Caco-2 (cell line): Measurements from ENCODE around the gene TADA2B. TPM values are rescaled to one million over a fixed set of nuclear protein-coding genes. Genes with fewer than 3 reads are reported as not detected.

ENCODE experiments used
- BruUV-seq: library from RNA; stranded (reverse); fragments of 400-500 nt; replicated peaks from 2 replicates; lab custom pipeline; 2021; lab: Mats Ljungman, UMichigan
- CTCF ChIA-PET: fragments of 300-600 bp; sonication (Branson Sonifier 250); formaldehyde crosslinking; loops from one replicate; lab custom pipeline; 2022; ENCODE audit warnings: antibody characterized with exemption; lab: Charles Lee
- POLR2A ChIA-PET: fragments of 300-600 bp; sonication (Branson Sonifier 250); formaldehyde crosslinking; loops from one replicate; lab custom pipeline; 2022; ENCODE audit warnings: antibody characterized with exemption; lab: Charles Lee
- DNase-seq, 2 experiments: peaks; one replicate each; pipeline versions ENCODE4 v3.0.0 to v3.0.0-alpha.2; 2020 to 2022
- H3K27me3 ChIP-seq: replicated peaks from 2 replicates; pipeline ENCODE4 v1.6.0; 2011; ENCODE audit warnings: low read length; ENCODE audit not compliant: control insufficient read depth, insufficient read depth
- H3K36me3 ChIP-seq: 2 replicates; pipeline ENCODE4 v1.5.1; 2011; ENCODE audit warnings: low read length; ENCODE audit not compliant: control insufficient read depth, insufficient read depth
- H3K4me1 ChIP-seq: fragments of 250-450 bp; sonication (Bioruptor Pico); 2 replicates; pipeline ENCODE4 v1.5.1; 2020; ENCODE audit warnings: mild to moderate bottlenecking
- H3K4me3 ChIP-seq: 2 replicates; pipeline ENCODE4 v1.5.1; 2011; ENCODE audit warnings: low read depth, mild to moderate bottlenecking, control low read depth, low read length
- H3K9me3 ChIP-seq: fragments of 250-450 bp; sonication (Bioruptor Pico); 2 replicates; pipeline ENCODE4 v1.5.1; 2020; ENCODE audit warnings: mild to moderate bottlenecking, moderate library complexity
- H3K27ac Mint-ChIP-seq: one replicate; pipeline ENCODE4 v1.8.0; 2022; ENCODE audit warnings: mixed read lengths; ENCODE audit not compliant: unreplicated experiment
- H3K27me3 Mint-ChIP-seq: one replicate; pipeline ENCODE4 v1.8.0; 2022; ENCODE audit warnings: mixed read lengths; ENCODE audit not compliant: insufficient read depth, unreplicated experiment
- H3K36me3 Mint-ChIP-seq: one replicate; pipeline ENCODE4 v1.8.0; 2022; ENCODE audit warnings: mild to moderate bottlenecking, mixed read lengths; ENCODE audit not compliant: insufficient read depth, unreplicated experiment
- H3K4me1 Mint-ChIP-seq: one replicate; pipeline ENCODE4 v1.8.0; 2022; ENCODE audit warnings: low read depth, mixed read lengths; ENCODE audit not compliant: unreplicated experiment
- H3K4me3 Mint-ChIP-seq: one replicate; pipeline ENCODE4 v1.8.0; 2022; ENCODE audit warnings: mild to moderate bottlenecking, moderate library complexity, mixed read lengths; ENCODE audit not compliant: unreplicated experiment
- H3K9me3 Mint-ChIP-seq: one replicate; pipeline ENCODE4 v1.8.0; 2022; ENCODE audit warnings: mixed read lengths; ENCODE audit not compliant: unreplicated experiment
- CTCF ChIP-seq, 2 experiments: fragments of 200-600 bp in 1 of 2; IDR thresholded peaks; 1 replicate in 1 of 2; 2 replicates in 1 of 2; pipeline versions ENCODE4 v1.5.1 to v1.8.0; 2011 to 2022; ENCODE audit warnings: antibody characterized with exemption in 1 of 2, control low read depth in 1 of 2, inconsistent platforms in 1 of 2, low read depth in 1 of 2, low read length in 1 of 2, mild to moderate bottlenecking in 1 of 2, moderate library complexity in 1 of 2; ENCODE audit not compliant: insufficient read depth in 1 of 2, severe bottlenecking in 1 of 2, unreplicated experiment in 1 of 2
- intact Hi-C: fragments of 100-400 bp; cut with micrococcal nuclease; formaldehyde crosslinking; loops from one replicate; pipeline ENCODE4 v1.10.0; 2022; ENCODE audit not compliant: unreplicated experiment
- total RNA-seq: library from RNA; stranded (reverse); gene quantifications from 2 replicates; pipeline ENCODE4 v1.2.3, GENCODE V29; 2022

TADA2B gene
- total RNA-seq, 1 experiment from 2014 or later, result 21.8 TPM

GRCh38 chr4:7068279-7068842 lies 25.2 kb downstream of the TADA2B start:
- Mint-ChIP-seq H3K36me3 (peaks cover 35% of the 10 kb centered on the region), H3K27ac (peak overlapping the region; percentile 87), H3K4me1 (peaks cover 14% of the 10 kb centered on the region), H3K9me3 (no peaks in the 10 kb centered on the region), H3K27me3 (no peaks in the 10 kb centered on the region), H3K4me3 (peak overlapping the region; percentile 90)
- POLR2A ChIA-PET, result interaction anchor here (0.6 to 2.6 kb wide), 5 partner anchors 25 to 872 kb away, joined by 3 to 27 read pairs (median 5); partner anchors contain the start of genes AFAP1, TADA2B and TBC1D14
- no peak for TF ChIP-seq CTCF (IDR thresholded peaks at IDR 0.05; ENCODE audit: insufficient read depth in 1 of 2, low read depth in 1 of 2, low read length in 1 of 2, severe bottlenecking in 1 of 2, unreplicated experiment in 1 of 2)
- CTCF ChIA-PET, result interaction anchor here (0.5 to 2.4 kb wide), 5 partner anchors 14 to 94 kb away, joined by 3 to 24 read pairs (median 4); partner anchors contain the start of gene TADA2B
- peaks cover 9% of the 10 kb centered on the region; the same call in 1 of the 2 replicates for H3K4me1 ChIP-seq
- no peaks in the 10 kb centered on the region for H3K27me3 ChIP-seq
- no peaks in the 10 kb centered on the region for H3K9me3 ChIP-seq
- BruUV-seq, result TSS peak; percentile 89
- no peak for DNase-seq
- intact Hi-C loops, result loop anchor here (1.0 to 2.0 kb wide), 3 partner anchors 24 to 348 kb away; no protein-coding TSS in a partner anchor
- H3K4me3 ChIP-seq, result peak overlapping the region; percentile 77
- peaks cover 2% of the 10 kb centered on the region; the same call in 1 of the 2 replicates for H3K36me3 ChIP-seq

- BruUV-seq, result no TSS peak
- Histone ChIP-seq H3K36me3 (peaks cover under 1% of the 10 kb centered on the region; the same call in 1 of the 2 replicates), H3K27me3 (no peaks in the 10 kb centered on the region), H3K9me3 (no peaks in the 10 kb centered on the region), H3K4me3 (peak overlapping the region; percentile 77), H3K4me1 (peaks cover 9% of the 10 kb centered on the region; the same call in 1 of the 2 replicates)
- Mint-ChIP-seq H3K9me3 (no peaks in the 10 kb centered on the region), H3K4me1 (peaks cover 14% of the 10 kb centered on the region), H3K36me3 (peaks cover 30% of the 10 kb centered on the region), H3K27ac (peak overlapping the region; percentile 87), H3K27me3 (no peaks in the 10 kb centered on the region), H3K4me3 (peak overlapping the region; percentile 90)
- DNase-seq, result peak in 1 of 2 experiments; percentile 23
- ChIA-PET CTCF (interaction anchor here (2.4 kb wide), 1 partner anchor 26 kb away, joined by 24 read pairs; the partner anchor contains the start of gene TADA2B), POLR2A (interaction anchor here (1.0 kb wide), 1 partner anchor 34 kb away, joined by 3 read pairs; no protein-coding TSS in a partner anchor)
- no peak for TF ChIP-seq CTCF (IDR thresholded peaks at IDR 0.05; ENCODE audit: insufficient read depth in 1 of 2, low read depth in 1 of 2, low read length in 1 of 2, severe bottlenecking in 1 of 2, unreplicated experiment in 1 of 2)
- intact Hi-C loops, result loop anchor here (1.0 to 2.0 kb wide), 3 partner anchors 25 to 348 kb away; no protein-coding TSS in a partner anchor
Observed at GRCh38 chr4:7068883-7069282, 25.7 kb downstream of the TADA2B start.

- ChIA-PET CTCF (interaction anchor here (0.5 to 3.7 kb wide), 26 partner anchors 12 to 1357 kb away, joined by 3 to 39 read pairs (median 4); partner anchors contain the start of genes MRFAP1L1, TADA2B and TBC1D14), POLR2A (no interaction called here)
- Mint-ChIP-seq H3K27me3 (no peaks in the 10 kb centered on the region), H3K4me3 (peak overlapping the region; percentile 22), H3K4me1 (peaks cover 8% of the 10 kb centered on the region), H3K36me3 (peaks cover 22% of the 10 kb centered on the region), H3K9me3 (no peaks in the 10 kb centered on the region), H3K27ac (peak overlapping the region; percentile 43)
- peak; percentile 92 to 94 for TF ChIP-seq CTCF (IDR thresholded peaks at IDR 0.05; ENCODE audit: insufficient read depth in 1 of 2, low read depth in 1 of 2, low read length in 1 of 2, severe bottlenecking in 1 of 2, unreplicated experiment in 1 of 2)
- Histone ChIP-seq H3K4me1 (peaks cover 9% of the 10 kb centered on the region; the same call in 1 of the 2 replicates), H3K9me3 (no peaks in the 10 kb centered on the region), H3K36me3 (no peaks in the 10 kb centered on the region), H3K4me3 (no peak overlapping the region), H3K27me3 (no peaks in the 10 kb centered on the region)
- BruUV-seq, result no TSS peak
- DNase-seq, result peak; percentile 87 to 93
- intact Hi-C loops, result loop anchor here (1.0 to 5.0 kb wide), 4 partner anchors 32 to 179 kb away; no protein-coding TSS in a partner anchor
Observed at GRCh38 chr4:7070729-7071511, 27.7 kb downstream of the TADA2B start.
